Liver (tissue), 9 donors: ENCODE results near the gene PDE4D. TPM values are rescaled to one million over a fixed set of nuclear protein-coding genes. Genes with fewer than 3 reads are reported as not detected.

Experiments used
- DNase-seq: peaks from one replicate; pipeline ENCODE4 v3.0.0-alpha.2; 2017; ENCODE audit warnings: low spot score
- H3K27ac ChIP-seq, 2 donors: one replicate each; pipeline ENCODE4 v1.7.0; 2013; ENCODE audit warnings: inconsistent platforms in 2 of 2, low read length in 2 of 2, control low read depth in 1 of 2, low read depth in 1 of 2, mild to moderate bottlenecking in 1 of 2
- H3K27me3 ChIP-seq, 4 donors: one replicate each; pipeline versions ENCODE4 v1.6.1 to v1.7.0; 2013; ENCODE audit warnings: low read length in 3 of 4, inconsistent platforms in 1 of 4, mild to moderate bottlenecking in 1 of 4, moderate library complexity in 1 of 4; ENCODE audit not compliant: control insufficient read depth in 4 of 4, insufficient read depth in 4 of 4
- H3K36me3 ChIP-seq, 4 donors: one replicate each; pipeline versions ENCODE4 v1.6.1 to v1.7.0; 2013; ENCODE audit warnings: low read length in 3 of 4, mild to moderate bottlenecking in 3 of 4, low read depth in 1 of 4, moderate library complexity in 1 of 4; ENCODE audit not compliant: control insufficient read depth in 4 of 4, insufficient read depth in 3 of 4
- H3K4me1 ChIP-seq, 4 donors: one replicate each; pipeline versions ENCODE4 v1.6.1 to v1.7.0; 2013; ENCODE audit warnings: low read length in 3 of 4, mild to moderate bottlenecking in 3 of 4, moderate library complexity in 1 of 4; ENCODE audit not compliant: control insufficient read depth in 4 of 4, insufficient read depth in 4 of 4
- H3K4me3 ChIP-seq, 3 donors: one replicate each; pipeline versions ENCODE4 v1.6.1 to v1.7.0; 2013; ENCODE audit warnings: low read length in 3 of 3, control low read depth in 1 of 3, low read depth in 1 of 3, mild to moderate bottlenecking in 1 of 3
- H3K9ac ChIP-seq, 2 donors: one replicate each; pipeline ENCODE4 v1.7.0; 2013; ENCODE audit warnings: low read length in 2 of 2, mild to moderate bottlenecking in 2 of 2, moderate library complexity in 2 of 2, control low read depth in 1 of 2, low read depth in 1 of 2
- H3K9me3 ChIP-seq, 4 donors: one replicate each; pipeline versions ENCODE4 v1.6.1 to v1.7.0; 2013; ENCODE audit warnings: low read length in 3 of 4; ENCODE audit not compliant: control insufficient read depth in 4 of 4
- ATF3 ChIP-seq: IDR thresholded peaks from 2 replicates; pipeline ENCODE4 v1.6.1; 2016; ENCODE audit warnings: antibody characterized with exemption
- CTCF ChIP-seq: fragments of 150-350 bp; IDR thresholded peaks from 2 replicates; pipeline ENCODE4 v1.5.1; 2017; ENCODE audit warnings: improper control_type of control experiment, low read depth, low read length; ENCODE audit not compliant: missing input control
- FOXA1 ChIP-seq: IDR thresholded peaks from 2 replicates; pipeline ENCODE4 v1.6.1; 2016; ENCODE audit warnings: antibody characterized with exemption
- FOXA2 ChIP-seq: IDR thresholded peaks from 2 replicates; pipeline ENCODE4 v1.6.1; 2016; ENCODE audit warnings: antibody characterized with exemption
- GABPA ChIP-seq, 2 donors: IDR thresholded peaks in 1 of 2; conservative IDR thresholded peaks in 1 of 2; 2 replicates each; pipeline ENCODE4 v1.6.1; 2016; ENCODE audit warnings: antibody characterized with exemption in 2 of 2, mild to moderate bottlenecking in 1 of 2, moderate library complexity in 1 of 2
- HNF4A ChIP-seq, 2 donors: conservative IDR thresholded peaks; 2 replicates each; pipeline ENCODE4 v1.6.1; 2016; ENCODE audit warnings: antibody characterized with exemption in 2 of 2, mild to moderate bottlenecking in 2 of 2
- HNF4G ChIP-seq: IDR thresholded peaks from 2 replicates; pipeline ENCODE4 v1.6.1; 2016; ENCODE audit warnings: antibody characterized with exemption
- JUND ChIP-seq, 2 donors: IDR thresholded peaks; 2 replicates each; pipeline ENCODE4 v1.6.1; 2016; ENCODE audit warnings: antibody characterized with exemption in 2 of 2
- MAX ChIP-seq: IDR thresholded peaks from 2 replicates; pipeline ENCODE4 v1.6.1; 2016; ENCODE audit warnings: antibody characterized with exemption
- NR2F2 ChIP-seq: IDR thresholded peaks from 2 replicates; pipeline ENCODE4 v1.6.1; 2016; ENCODE audit warnings: antibody characterized with exemption
- RAD21 ChIP-seq, 2 donors: IDR thresholded peaks; 2 replicates each; pipeline ENCODE4 v1.6.1; 2016; ENCODE audit warnings: antibody characterized with exemption in 2 of 2, mild to moderate bottlenecking in 2 of 2
- REST ChIP-seq: IDR thresholded peaks from 2 replicates; pipeline ENCODE4 v1.6.1; 2016; ENCODE audit warnings: antibody characterized with exemption, mild to moderate bottlenecking
- RXRA ChIP-seq, 2 donors: IDR thresholded peaks; 2 replicates each; pipeline ENCODE4 v1.6.1; 2017 to 2018; ENCODE audit warnings: antibody characterized with exemption in 2 of 2, mild to moderate bottlenecking in 1 of 2
- SP1 ChIP-seq: IDR thresholded peaks from 2 replicates; pipeline ENCODE4 v1.6.1; 2018; ENCODE audit warnings: antibody characterized with exemption, mild to moderate bottlenecking
- TAF1 ChIP-seq: conservative IDR thresholded peaks from 2 replicates; pipeline ENCODE4 v1.6.1; 2016; ENCODE audit warnings: antibody characterized with exemption, mild to moderate bottlenecking
- YY1 ChIP-seq: IDR thresholded peaks from 2 replicates; pipeline ENCODE4 v1.6.1; 2016; ENCODE audit warnings: antibody characterized with exemption, mild to moderate bottlenecking
- ZBTB33 ChIP-seq: IDR thresholded peaks from 2 replicates; pipeline ENCODE4 v1.6.1; 2016; ENCODE audit warnings: antibody characterized with exemption
- WGBS: extraction: QIAGEN DNeasy Blood & Tissue Kit; methylation state at CpG from one replicate; pipeline ENCODE4 v1.1.7; 2013; 5-methylcytosine and 5-hydroxymethylcytosine counted together
- polyA plus RNA-seq, 2 donors: library from polyadenylated mRNA; stranded (reverse) in 1 of 2; unstranded in 1 of 2; fragments of 200-250 nt in 1 of 2; fragments of >200 nt in 1 of 2; fragmentation: Nextera tagmentation in 1 of 2; extraction: Ambion mirVana in 1 of 2; gene quantifications; one replicate each; pipeline versions ENCODE4 v1.2.1 to v1.2.3, GENCODE V29; 2013 to 2015
- total RNA-seq, 2 donors: library from RNA; depleted of rRNA; stranded (reverse); fragments of >200 nt; gene quantifications; one replicate each; pipeline ENCODE4 v1.2.3, GENCODE V29; 2014
- donor health status: healthy.
- donor health status: healthy.
- donor health status: healthy.
- donor health status: healthy.
- donor health status: healthy.

PDE4D gene
- total and polyA plus RNA-seq, 4 donors = 0.67 to 11.9 (median 6.5) TPM

GRCh38 chr5:59236986-59237385 is 656.5 kb downstream of the PDE4D start:
- H3K27me3 ChIP-seq = no peaks in the 10 kb centered on the region
- no peaks in the 10 kb centered on the region for H3K36me3 ChIP-seq
- no peak overlapping the region for H3K27ac ChIP-seq
- H3K9me3 ChIP-seq = no peaks in the 10 kb centered on the region
- no peak for DNase-seq
- H3K4me1 ChIP-seq = no peaks in the 10 kb centered on the region
- no peak overlapping the region for H3K4me3 ChIP-seq
- TF ChIP-seq MAX (no peak), REST (no peak), HNF4A (conservative IDR thresholded peaks at IDR 0.05) (no peak), ATF3 (no peak), YY1 (no peak), SP1 (no peak), RXRA (IDR thresholded peaks at IDR 0.05) (no peak), HNF4G (no peak), NR2F2 (no peak), CTCF (no peak), FOXA2 (no peak), FOXA1 (no peak), RAD21 (IDR thresholded peaks at IDR 0.05) (no peak)
- no peak overlapping the region for H3K9ac ChIP-seq

- WGBS = 90% methylated on average over 7 of the region's 7 CpGs
- TF ChIP-seq RAD21 (IDR thresholded peaks at IDR 0.05) = no peak
- TF ChIP-seq RXRA (IDR thresholded peaks at IDR 0.05) = no peak
- TF ChIP-seq ATF3 = no peak
- no peak for TF ChIP-seq ZBTB33
- no peak for TF ChIP-seq CTCF
- no peak for TF ChIP-seq MAX
- TF ChIP-seq GABPA (IDR thresholded peaks at IDR 0.05 in 1 of 2, conservative IDR thresholded peaks at IDR 0.05 in 1 of 2) = no peak
- TF ChIP-seq NR2F2 = no peak
- TF ChIP-seq TAF1 = no peak
- TF ChIP-seq REST = no peak
- no peak for TF ChIP-seq YY1
- no peak for TF ChIP-seq JUND (IDR thresholded peaks at IDR 0.05)
- TF ChIP-seq FOXA1 = no peak
- TF ChIP-seq SP1 = no peak
- TF ChIP-seq HNF4A (conservative IDR thresholded peaks at IDR 0.05) = no peak
- no peak for TF ChIP-seq FOXA2
- no peak for TF ChIP-seq HNF4G
- Histone ChIP-seq H3K36me3 (no peaks in the 10 kb centered on the region), H3K9me3 (no peaks in the 10 kb centered on the region), H3K27ac (no peak overlapping the region), H3K9ac (no peak overlapping the region), H3K4me1 (no peaks in the 10 kb centered on the region), H3K27me3 (no peaks in the 10 kb centered on the region), H3K4me3 (no peak overlapping the region)
- DNase-seq = no peak
These were observed 657.1 kb downstream of the PDE4D start for GRCh38 chr5:59236448-59236847.
